Esophagus squamous epithelium (tissue), 5 donors: Measurements from ENCODE around the gene NR5A2. TPM values are rescaled to one million over a fixed set of nuclear protein-coding genes. Genes with fewer than 3 reads are reported as not detected.
A peak's percentile ranks its signal among the peaks of the same experiment; 100 is the strongest.

Experiments used
- DNase-seq: peaks from one replicate; lab custom pipeline; 2025; lab: John Stamatoyannopoulos, UW
- H3K27ac ChIP-seq, 4 donors: fragments of 200-600 bp; sonication (generic); one replicate each; pipeline ENCODE4 v1.5.1; 2016 to 2019; ENCODE audit warnings: mild to moderate bottlenecking in 1 of 4
- H3K27me3 ChIP-seq, 4 donors: fragments of 200-600 bp; sonication (generic); 1 replicate in 3 of 4; 2 replicates in 1 of 4; pipeline versions ENCODE4 v1.5.1 to v1.6.0; 2017 to 2021; ENCODE audit warnings: antibody characterized with exemption in 1 of 4
- H3K36me3 ChIP-seq, 3 donors: fragments of 200-600 bp; sonication (generic); one replicate each; pipeline ENCODE4 v1.5.1; 2016 to 2019
- H3K4me1 ChIP-seq, 3 donors: fragments of 200-600 bp; sonication (generic); one replicate each; pipeline ENCODE4 v1.5.1; 2017 to 2019
- H3K4me3 ChIP-seq, 4 donors: fragments of 200-600 bp; sonication (generic); 1 replicate in 3 of 4; 2 replicates in 1 of 4; pipeline ENCODE4 v1.5.1; 2016 to 2019; ENCODE audit warnings: mild to moderate bottlenecking in 2 of 4, moderate library complexity in 1 of 4
- H3K9me3 ChIP-seq, 3 donors: fragments of 200-600 bp; sonication (generic); one replicate each; pipeline ENCODE4 v1.5.1; 2016 to 2019
- POLR2A ChIP-seq, 4 donors: fragments of 450-650 bp; IDR thresholded peaks; one replicate each; pipeline ENCODE4 v1.6.1; 2017; ENCODE audit warnings: antibody characterized with exemption in 4 of 4, mild to moderate bottlenecking in 4 of 4, moderate library complexity in 3 of 4
- WGBS, 2 donors: methylation state at CpG; one replicate each; pipeline ENCODE4 v1.1.5; 2018; 5-methylcytosine and 5-hydroxymethylcytosine counted together
- intact Hi-C: fragments of 100-400 bp; cut with DNase I; formaldehyde crosslinking; loops from one replicate; pipeline ENCODE4 v1.15.0; 2022
- total RNA-seq, 4 donors: library from RNA; depleted of rRNA; stranded (reverse); fragments of >200 nt; gene quantifications; one replicate each; pipeline ENCODE4 v1.1.0, GENCODE V29; 2016
- TF ChIP-seq, protein P1 (sequence below), 6 experiments: fragments of 450-650 bp in 4 of 6; fragments of 200-600 bp in 2 of 6; sonication (generic) in 2 of 6; IDR thresholded peaks; one replicate each; pipeline ENCODE4 v1.5.1; 2016 to 2019; ENCODE audit warnings: antibody characterized with exemption in 6 of 6, mild to moderate bottlenecking in 4 of 6, moderate library complexity in 4 of 6
- donor health status: DM: yes; HTN: yes; CAD: no.

Gene NR5A2
- total RNA-seq, 4 donors from 2014 or later, result 0.30 to 4.2 (median 0.87) TPM

DNA sequence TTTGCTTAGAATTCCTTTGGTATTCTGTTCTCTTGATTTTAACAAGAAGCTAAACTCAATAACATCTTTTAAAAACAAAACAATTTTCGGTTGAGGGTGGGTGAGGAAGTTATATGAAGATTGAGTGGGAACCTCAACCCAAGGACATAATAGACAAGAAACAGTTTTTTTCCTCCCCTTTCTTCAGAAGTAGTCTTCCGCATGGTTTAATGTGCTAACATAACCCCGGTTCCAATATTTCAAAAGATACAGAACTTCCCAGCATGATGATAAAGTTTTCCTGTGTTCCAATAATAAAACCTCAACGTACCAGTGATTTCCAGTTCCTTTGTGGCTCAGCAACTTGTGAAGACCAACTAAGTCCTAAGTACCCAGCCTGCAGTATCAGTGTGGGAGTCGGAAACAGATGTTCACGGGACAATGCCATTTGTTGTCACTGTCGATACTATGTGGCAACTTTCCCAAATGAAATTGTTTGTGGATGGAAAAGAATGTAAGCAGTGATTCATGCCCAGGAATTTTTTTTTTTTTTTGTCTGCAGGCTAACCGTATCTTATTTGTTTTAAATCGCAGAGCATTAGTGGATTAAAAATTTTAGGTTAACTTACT is 48.5 kb downstream of the NR5A2 start:
- Histone ChIP-seq H3K4me3 (no peak overlapping the region), H3K27ac (peak overlapping the region in 3 of 4 donors; percentile 22 to 49 (median 39)), H3K4me1 (no peaks in the 10 kb centered on the region), H3K27me3 (peaks cover 0 to 45% (median 0%) of the 10 kb centered on the region in 4 donors), H3K36me3 (no peaks in the 10 kb centered on the region), H3K9me3 (no peaks in the 10 kb centered on the region)
- WGBS, 2 donors, result 15 to 32% methylated on average over 9 of the region's 9 CpGs
- intact Hi-C loops, result no loop called here
- DNase-seq, result no peak
- TF ChIP-seq, protein P1, sequence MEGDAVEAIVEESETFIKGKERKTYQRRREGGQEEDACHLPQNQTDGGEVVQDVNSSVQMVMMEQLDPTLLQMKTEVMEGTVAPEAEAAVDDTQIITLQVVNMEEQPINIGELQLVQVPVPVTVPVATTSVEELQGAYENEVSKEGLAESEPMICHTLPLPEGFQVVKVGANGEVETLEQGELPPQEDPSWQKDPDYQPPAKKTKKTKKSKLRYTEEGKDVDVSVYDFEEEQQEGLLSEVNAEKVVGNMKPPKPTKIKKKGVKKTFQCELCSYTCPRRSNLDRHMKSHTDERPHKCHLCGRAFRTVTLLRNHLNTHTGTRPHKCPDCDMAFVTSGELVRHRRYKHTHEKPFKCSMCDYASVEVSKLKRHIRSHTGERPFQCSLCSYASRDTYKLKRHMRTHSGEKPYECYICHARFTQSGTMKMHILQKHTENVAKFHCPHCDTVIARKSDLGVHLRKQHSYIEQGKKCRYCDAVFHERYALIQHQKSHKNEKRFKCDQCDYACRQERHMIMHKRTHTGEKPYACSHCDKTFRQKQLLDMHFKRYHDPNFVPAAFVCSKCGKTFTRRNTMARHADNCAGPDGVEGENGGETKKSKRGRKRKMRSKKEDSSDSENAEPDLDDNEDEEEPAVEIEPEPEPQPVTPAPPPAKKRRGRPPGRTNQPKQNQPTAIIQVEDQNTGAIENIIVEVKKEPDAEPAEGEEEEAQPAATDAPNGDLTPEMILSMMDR (IDR thresholded peaks at IDR 0.05), result no peak
- TF ChIP-seq POLR2A (IDR thresholded peaks at IDR 0.05), result no peak

DNA sequence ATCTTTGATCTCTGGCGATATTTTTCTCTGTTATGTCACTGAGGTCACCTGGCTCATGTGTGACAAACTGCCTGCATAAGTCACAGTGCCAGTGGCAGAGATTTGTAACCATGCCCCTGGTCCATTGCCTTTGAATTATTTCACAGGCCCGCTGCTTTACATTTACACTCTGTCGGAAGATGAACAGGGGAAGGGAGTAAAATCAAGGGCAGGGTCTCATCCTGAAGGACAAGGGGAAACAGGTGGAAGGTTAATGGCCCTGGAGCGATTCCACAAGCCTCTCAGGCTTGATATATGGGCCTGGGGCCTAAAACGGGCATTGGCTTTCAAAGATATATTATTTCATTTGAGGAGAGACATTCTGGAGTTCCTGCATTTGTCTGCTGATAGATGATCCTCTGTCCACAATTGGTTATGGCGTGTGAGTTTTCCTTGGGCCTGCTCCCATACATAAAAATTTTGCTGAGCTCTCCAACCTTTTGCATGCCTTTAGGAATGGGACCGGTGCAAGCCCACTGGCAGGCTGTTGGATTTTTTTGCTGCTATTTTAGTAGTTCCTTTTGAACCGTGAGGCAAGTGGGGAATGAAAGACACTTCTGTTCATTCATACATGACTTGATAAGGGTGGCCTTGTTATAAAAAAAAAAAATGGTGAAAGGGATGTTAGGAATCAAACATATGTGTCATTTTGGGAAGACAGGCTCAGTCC is 51.9 kb downstream of the NR5A2 start:
- H3K4me3 ChIP-seq, result no peak overlapping the region

DNA sequence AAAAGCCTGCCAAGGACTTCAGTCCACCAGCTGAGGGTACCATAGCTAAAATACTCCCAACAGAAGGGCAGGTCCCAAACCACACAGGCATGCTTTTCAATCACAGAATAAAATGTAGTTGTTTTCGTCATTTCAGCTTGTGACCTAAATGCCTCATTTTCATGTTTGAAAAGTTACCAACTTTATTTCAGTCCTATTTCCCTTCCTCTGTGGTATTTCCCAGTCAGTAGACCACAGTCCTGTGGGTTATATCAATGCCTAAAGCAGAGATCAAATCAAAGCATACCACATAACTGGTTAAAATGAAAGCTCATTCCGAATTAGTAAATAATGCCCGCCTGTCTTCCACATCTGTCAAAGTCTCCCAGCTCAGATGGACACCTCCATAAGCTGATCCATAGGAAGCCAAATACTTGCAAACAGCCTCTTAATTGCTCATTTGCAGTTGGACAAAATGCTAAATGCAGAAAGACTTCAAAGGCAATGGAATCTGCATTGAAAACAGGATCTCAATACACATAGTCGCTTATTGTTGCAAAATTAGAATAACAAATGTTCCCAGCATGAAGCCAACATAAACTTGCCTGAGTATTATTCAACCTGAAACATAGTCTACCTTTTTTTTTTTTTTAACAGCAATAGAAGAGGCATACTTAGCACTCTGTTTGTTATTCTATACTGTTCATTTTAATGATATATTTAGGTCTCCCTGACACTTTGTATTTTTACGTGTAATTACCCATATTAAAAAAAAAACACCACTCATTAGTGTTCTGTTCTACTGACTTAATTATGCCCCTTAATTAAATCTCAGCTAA is 53.9 kb downstream of the NR5A2 start:
- no peak overlapping the region for H3K27ac ChIP-seq
- no peak for DNase-seq
- H3K4me1 ChIP-seq, result no peaks in the 10 kb centered on the region
- H3K27me3 ChIP-seq, result peaks cover 0 to 40% (median 0%) of the 10 kb centered on the region in 4 donors
- H3K4me3 ChIP-seq, result no peak overlapping the region
- WGBS, 2 donors, result 48 to 52% methylated on average over 5 of the region's 5 CpGs
- intact Hi-C loops, result no loop called here
- no peaks in the 10 kb centered on the region for H3K36me3 ChIP-seq
- no peak for TF ChIP-seq POLR2A (IDR thresholded peaks at IDR 0.05)
- TF ChIP-seq, protein P1 (IDR thresholded peaks at IDR 0.05), result no peak
- H3K9me3 ChIP-seq, result no peaks in the 10 kb centered on the region

More for the DNA sequence above, 51.9 kb downstream of the NR5A2 start:
- no peak for DNase-seq
- Histone ChIP-seq H3K27ac (peak overlapping the region in 1 of 4 donors; percentile 4), H3K9me3 (no peaks in the 10 kb centered on the region), H3K36me3 (no peaks in the 10 kb centered on the region), H3K27me3 (peaks cover 0 to 43% (median 0%) of the 10 kb centered on the region in 4 donors), H3K4me1 (no peaks in the 10 kb centered on the region)
- TF ChIP-seq, protein P1 (IDR thresholded peaks at IDR 0.05), result no peak
- no peak for TF ChIP-seq POLR2A (IDR thresholded peaks at IDR 0.05)
- intact Hi-C loops, result no loop called here
- WGBS, 2 donors, result 81 to 82% methylated on average over 8 of the region's 8 CpGs

DNA sequence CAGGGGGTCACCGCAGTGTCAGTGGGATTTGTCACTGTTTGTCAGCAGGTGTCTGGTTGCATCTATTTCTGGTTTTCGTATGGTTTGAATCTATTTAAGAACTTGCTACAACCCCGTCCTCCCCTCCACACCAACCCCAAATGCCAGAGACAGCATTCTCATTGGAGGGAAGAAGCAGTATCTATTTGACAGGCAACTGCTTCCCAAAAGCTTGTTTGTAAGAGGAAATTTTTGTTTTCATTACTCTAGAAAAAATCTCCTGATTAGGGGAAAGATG is 54.4 kb downstream of the NR5A2 start:
- Histone ChIP-seq H3K27ac (no peak overlapping the region), H3K4me3 (no peak overlapping the region), H3K27me3 (peaks cover 0 to 37% (median 0%) of the 10 kb centered on the region in 4 donors), H3K36me3 (no peaks in the 10 kb centered on the region), H3K4me1 (no peaks in the 10 kb centered on the region), H3K9me3 (no peaks in the 10 kb centered on the region)
- intact Hi-C loops, result no loop called here
- DNase-seq, result no peak
- no peak for TF ChIP-seq POLR2A (IDR thresholded peaks at IDR 0.05)
- TF ChIP-seq, protein P1 (IDR thresholded peaks at IDR 0.05), result no peak
- WGBS, 2 donors, result 42 to 63% methylated on average over 3 of the region's 3 CpGs

DNA sequence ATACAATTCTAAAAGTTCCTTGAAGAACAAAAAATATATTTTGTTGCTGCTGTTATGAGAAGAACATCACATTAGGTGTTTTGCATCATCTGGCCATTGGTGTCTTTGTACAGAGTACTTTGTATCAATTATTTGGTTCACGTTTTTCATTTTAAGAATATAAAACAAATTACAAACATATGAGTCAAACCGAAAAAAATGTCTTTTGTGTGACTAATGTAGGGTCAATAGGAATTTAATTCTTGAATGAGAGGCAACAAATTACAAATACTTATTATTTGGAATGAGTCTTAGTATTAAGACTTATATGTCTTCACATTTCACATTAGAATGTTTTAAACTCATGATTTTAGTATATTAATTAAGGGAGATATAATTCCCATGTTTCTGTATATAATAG is 54.8 kb downstream of the NR5A2 start:
- WGBS, 2 donors, result 34 to 42% methylated on average over 2 of the region's 2 CpGs
- TF ChIP-seq, protein P1 (IDR thresholded peaks at IDR 0.05), result no peak
- TF ChIP-seq POLR2A (IDR thresholded peaks at IDR 0.05), result no peak
- peaks cover 0 to 32% (median 0%) of the 10 kb centered on the region in 4 donors for H3K27me3 ChIP-seq
- no peak for DNase-seq
- intact Hi-C loops, result no loop called here
- no peaks in the 10 kb centered on the region for H3K9me3 ChIP-seq
- H3K4me3 ChIP-seq, result no peak overlapping the region
- H3K36me3 ChIP-seq, result no peaks in the 10 kb centered on the region
- H3K27ac ChIP-seq, result no peak overlapping the region
- H3K4me1 ChIP-seq, result no peaks in the 10 kb centered on the region
